ENCODE data around the gene RABL6.
"Not testable (repeated sequence)": the region's sequence is repeated elsewhere in the genome, so short reads cannot be mapped to it uniquely, and the experiment has no call there.

The RABL6 gene

GRCh38 chr9:136823136-136824046 lies 15.6 kb downstream of the RABL6 start:
- DNase-seq: no peak

GRCh38 chr9:136824496-136825225 lies 16.9 kb downstream of the RABL6 start:
- no peak for DNase-seq

DNA sequence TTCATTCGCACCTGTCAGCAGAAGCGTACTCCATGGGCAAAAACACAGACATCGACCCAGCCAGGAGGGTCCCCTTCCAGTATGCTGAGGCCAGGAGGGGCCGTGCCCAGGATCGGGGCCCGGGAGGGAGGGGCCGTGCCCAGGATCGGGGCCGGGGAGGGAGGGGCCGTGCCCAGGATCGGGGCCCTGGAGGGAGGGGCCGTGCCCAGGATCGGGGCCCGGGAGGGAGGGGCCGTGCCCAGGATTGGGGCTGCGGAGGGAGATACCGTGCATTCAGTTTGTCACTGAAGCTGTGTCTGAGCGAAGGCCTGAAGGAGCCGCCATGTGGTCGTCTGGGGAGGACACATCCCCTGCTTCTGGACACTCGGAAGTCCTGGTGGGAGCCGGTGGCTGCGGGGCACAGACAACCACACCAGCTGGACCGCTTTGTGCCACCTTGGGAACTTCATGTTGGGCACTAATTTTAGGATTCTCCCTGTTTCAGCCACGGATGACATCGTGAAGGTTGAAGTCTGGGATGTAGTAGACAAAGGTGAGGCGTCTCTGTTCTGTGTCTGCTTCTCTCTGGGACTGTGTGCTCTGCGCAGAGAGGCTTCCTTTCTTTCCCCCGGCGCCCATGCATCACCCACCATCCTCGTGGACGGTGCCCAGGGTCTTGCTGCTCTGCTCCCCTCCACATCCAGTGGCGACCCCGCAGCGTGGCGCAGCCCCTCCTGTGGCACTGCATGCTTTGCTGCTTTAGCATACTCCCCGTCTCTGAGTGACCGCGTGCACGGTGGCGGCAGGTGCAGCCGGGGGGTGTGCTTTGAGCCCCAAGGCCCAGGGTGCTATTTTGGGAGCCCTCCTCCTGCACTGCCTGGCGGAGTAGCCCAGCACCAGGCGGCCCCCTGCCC lies 17.8 kb downstream of the RABL6 start:
- DNase-seq: no peak

GRCh38 chr9:136826188-136826541 lies 18.4 kb downstream of the RABL6 start:
- DNase-seq: no peak

DNA sequence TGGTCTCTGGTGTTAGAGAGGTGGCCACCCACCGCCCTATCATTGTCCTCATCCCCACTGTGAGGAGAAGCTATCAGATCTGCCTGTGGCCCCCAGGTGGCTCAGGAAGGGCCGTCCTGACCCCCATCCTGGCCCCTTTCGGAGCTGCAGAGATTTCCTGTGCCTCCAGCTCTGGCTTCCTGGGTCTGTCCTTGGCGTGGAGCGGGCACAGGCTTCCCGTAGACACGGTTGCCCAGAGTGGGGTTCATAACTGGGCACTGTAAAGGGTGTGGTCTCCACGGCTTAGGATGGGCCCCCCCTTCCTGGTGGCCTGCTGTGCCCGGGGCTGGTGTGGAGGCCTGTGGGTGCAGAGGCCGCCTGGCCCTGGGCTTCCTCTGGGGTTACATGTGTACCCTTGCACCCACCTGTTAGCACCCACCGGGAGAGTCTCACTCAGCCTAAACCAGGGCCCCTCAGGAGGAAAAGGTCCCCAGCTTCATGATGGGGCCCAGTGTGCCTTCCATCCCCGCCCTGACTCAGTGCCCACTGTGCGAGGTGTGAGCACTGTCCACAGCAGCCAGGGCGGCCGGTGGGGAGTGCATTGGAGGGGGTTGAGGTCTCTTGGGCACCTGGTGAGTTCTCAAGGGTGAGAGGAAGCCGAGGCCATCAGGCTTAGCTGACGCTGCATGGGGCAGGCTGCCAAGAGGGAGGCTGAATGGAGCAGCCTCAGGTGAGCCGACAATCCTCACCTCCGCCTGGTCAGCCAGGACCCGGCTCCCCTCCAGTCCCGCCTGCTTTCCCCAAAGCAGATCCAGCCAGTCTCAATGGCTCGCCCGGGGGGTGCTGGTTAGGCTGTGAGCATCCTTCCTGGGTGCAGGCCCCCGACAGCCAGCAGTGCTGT lies 19.2 kb downstream of the RABL6 start:
- DNase-seq: no peak

GRCh38 chr9:136827794-136828473 lies 20.2 kb downstream of the RABL6 start:
- DNase-seq: no peak

- no peak for DNase-seq
These were observed 20.9 kb downstream of the RABL6 start for GRCh38 chr9:136828474-136829140.

DNA sequence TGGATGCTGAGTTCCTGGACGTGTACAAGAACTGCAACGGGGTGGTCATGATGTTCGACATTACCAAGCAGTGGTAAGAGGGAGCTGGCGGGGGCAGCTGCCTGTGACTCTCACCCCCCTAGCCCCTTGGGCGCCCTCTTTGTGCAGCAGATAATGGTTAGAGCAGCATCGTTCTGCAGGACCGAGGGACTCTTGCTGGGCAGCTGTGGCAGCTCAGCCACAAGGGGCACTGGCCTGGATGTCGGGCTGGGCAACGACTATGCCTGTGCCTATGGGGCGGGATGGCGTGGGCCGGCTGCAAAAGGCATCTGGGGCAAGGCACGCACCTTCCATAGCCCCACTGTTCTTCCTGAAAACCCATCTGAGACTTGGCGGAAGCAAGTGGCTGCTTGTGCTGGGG lies 21.7 kb downstream of the RABL6 start:
- no peak for DNase-seq

DNA sequence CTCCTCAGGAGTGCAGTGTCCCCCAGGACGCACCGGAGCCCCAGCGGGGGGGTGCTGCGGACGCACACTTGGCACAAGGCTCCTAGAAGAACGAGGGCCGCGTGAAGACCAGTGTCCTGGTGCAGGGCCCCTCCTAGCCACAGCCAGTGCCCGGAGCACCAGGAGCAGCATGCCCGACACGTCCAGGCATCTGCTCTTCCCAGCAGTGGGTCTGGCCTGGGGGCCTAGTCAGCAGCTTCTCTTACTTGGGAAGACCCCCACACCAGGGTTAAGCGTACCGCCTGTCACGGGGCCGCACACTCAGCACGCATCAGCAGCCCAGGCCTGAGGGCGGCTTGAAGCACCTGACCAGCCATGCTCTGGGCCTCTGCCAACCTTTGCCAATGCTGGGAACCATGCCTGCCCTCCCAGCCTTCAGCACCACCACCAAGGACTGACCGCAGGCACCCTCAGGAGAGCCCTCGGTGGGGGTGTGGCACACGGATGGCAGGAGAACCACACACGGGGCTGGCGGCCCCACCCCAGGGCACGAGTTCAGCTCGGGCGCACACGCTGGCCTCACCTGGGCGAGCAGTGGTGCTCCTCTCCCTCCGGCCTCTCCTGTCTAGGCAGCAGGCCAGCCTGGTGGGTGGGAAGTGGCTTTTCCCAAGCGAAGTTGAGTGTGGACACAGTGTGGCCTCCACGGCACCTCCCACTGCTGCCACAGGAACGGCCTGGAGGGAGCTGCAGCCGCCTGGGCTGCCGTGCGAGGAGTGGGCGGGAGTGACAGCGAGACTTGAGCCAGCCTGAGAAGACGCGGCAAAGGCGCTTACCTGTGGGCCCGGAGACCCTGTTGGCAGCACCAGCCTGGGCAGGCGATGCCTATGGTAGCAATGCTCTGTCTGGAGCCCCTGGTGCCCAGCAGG lies 22.5 kb downstream of the RABL6 start:
- no peak for DNase-seq

GRCh38 chr9:136831002-136831719 lies 23.4 kb downstream of the RABL6 start:
- DNase-seq: no peak

GRCh38 chr9:136831720-136832104 lies 24.0 kb downstream of the RABL6 start:
- DNase-seq: no peak

GRCh38 chr9:136832581-136832980 lies 24.8 kb downstream of the RABL6 start:
- no peak for DNase-seq

DNA sequence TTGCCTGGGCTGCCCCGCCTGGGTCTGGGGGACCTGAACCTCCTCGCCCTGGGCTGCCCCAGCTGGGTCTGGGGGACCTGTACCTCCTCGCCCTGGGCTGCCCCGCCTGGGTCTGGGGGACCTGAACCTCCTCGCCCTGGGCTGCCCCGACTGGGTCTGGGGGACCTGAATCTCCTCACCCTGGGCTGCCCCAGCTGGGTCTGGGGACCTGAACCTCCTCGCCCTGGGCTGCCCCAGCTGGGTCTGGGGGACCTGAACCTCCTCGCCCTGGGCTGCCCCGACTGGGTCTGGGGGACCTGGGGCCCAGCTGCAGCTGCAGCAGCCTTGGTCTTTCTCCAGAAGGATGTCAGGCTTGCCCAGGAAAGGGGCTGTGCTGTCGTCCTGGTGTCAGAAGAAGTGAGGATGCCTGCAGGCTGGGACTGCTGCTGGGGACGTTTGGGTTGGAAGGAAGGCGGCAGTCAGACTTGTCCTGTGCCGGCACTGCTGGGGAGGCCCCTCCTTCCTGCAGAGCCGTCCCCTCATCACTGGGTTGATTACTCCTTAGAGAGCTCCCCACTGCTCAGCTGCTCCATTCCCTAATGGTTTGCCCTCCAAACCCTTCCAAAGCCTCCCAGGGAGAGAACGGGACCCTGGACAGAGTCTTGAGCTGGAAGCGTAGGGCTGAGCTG lies 25.8 kb downstream of the RABL6 start:
- DNase-seq: not testable (repeated sequence)

GRCh38 chr9:136835162-136835931 lies 27.6 kb downstream of the RABL6 start:
- no peak for DNase-seq

DNA sequence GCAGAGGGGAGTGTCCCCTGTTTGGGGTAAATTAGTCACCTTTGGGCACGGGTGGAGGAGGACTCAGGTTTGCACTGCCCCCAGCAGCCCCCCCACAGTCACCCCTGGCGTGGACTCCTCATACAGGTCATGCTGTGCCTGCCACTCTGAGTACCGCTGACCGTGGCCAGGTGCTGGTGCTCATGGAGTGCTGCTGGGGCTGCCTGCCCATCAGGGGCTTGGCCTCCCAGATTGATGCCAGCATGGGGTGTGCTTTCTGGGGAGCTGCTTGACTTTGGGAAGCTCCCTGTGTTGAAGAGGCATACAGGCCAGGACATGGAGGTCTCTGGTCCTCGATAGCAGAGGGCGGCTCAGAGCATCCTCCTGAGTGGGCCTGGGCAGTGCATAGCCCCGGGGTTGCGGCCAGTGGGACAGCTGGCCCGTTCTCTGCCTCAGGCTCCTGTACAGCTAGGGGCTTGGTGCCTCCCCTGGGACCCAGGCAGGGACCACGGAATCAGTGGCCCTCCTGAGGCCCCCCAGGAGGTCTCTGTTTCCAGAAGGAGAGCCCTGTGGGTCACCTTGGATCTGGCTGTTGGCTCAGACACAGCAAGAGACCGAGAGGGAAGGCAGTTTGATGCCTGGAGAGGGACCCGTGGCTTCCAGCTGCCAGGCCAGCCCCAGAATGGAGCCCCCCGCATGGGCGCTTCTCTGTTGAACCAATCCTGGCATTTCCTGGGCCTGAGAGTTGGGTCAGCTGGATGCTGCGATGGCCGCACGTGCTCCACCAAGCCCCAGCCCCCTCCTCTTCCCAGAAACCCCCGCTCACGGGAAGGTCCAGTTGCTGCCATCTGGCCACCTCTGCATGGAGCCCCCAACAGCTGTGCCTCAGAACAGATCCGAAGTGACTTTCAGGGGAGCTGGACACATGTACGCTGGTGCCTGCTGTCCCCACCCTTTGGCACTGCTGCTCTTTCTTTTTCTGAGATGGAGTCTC lies 28.5 kb downstream of the RABL6 start:
- DNase-seq: no peak

DNA sequence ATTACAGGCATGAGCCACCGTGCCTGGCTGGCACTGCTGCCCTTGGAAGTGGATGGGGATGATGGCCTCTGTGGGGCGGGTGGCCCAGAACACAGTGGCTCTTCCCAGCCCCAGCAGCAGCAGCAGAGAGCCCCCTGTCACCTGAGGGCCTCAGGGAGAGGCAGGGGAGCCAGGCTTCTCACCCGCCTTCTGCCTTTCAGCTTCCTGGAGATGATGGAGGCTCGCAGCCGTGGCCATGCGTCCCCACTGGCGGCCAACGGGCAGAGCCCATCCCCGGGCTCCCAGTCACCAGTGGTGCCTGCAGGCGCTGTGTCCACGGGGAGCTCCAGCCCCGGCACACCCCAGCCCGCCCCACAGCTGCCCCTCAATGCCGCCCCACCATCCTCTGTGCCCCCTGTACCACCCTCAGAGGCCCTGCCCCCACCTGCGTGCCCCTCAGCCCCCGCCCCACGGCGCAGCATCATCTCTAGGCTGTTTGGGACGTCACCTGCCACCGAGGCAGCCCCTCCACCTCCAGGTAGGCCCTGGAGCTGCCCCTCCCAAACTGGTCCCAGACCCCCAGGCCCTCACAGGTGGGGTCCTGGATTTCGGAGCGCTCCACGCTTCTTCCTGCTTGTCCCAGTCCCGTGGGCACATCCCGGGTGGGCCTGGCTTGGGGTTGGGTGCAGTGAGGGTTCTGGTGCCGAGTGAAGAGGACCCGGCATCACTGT lies 29.6 kb downstream of the RABL6 start:
- DNase-seq: no peak
